ENCODE results near the gene NDUFV2.
A peak's percentile ranks its signal among the peaks of the same experiment; 100 is the strongest.

The NDUFV2 gene

DNA sequence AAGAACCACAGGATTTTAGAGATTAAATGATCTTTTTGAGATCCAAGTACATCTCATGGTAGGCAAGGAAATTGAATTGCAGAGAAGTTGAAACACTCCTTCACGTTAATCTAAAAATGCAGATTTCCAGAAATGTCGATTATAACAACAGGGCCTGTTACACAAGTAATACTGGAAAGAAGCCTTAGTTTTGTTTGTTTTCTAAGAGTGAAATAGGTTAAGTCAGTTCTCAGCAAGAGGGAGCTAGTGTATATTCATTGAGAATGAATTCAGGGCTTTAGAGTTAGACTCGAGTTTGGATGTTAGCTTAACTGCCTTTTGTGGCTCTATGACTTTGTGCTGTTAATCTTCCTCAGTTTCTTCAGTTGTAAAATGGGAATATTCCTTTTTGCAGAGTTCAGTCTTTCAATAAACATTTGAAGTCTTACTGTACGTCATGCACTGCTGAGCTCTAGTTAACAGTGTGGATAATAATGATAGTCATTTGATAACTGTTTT lies 926 bp downstream of the NDUFV2 start:
- Histone ChIP-seq H3K27ac (peak overlapping the region; percentile 76), H3K4me3 (peak overlapping the region; percentile 96), H3K9ac (ENCODE audit: insufficient read length) (peak overlapping the region; percentile 94), H3K9me3 (ENCODE audit: low read depth, low read length) (no peaks in the 10 kb centered on the region), H3K36me3 (ENCODE audit: insufficient read depth, low read length) (peaks cover 16% of the 10 kb centered on the region; the same call in 1 of the 2 replicates)
- no peak for TF ChIP-seq FOXP2 (optimal IDR thresholded peaks at IDR 0.05; ENCODE audit: control extremely low read depth, extremely low read length, insufficient read depth)
- no peak for TF ChIP-seq EZH2 (IDR thresholded peaks at IDR 0.05)
- TF ChIP-seq POLR2AphosphoS5 (IDR thresholded peaks at IDR 0.05; ENCODE audit: borderline replicate concordance, low read depth, low read length): no peak; the same call in 1 of the 2 replicates
- no peak for DNase-seq (ENCODE audit: low read depth, low spot score)

- peak overlapping the region; percentile 94 for H3K9ac ChIP-seq (ENCODE audit: insufficient read length)
- no peak overlapping the region for H3K27ac ChIP-seq
- no peak for DNase-seq (ENCODE audit: low read depth, low spot score)
- no peaks in the 10 kb centered on the region for H3K9me3 ChIP-seq (ENCODE audit: low read depth, low read length)
- peak overlapping the region; percentile 96 for H3K4me3 ChIP-seq
- no peak for TF ChIP-seq FOXP2 (optimal IDR thresholded peaks at IDR 0.05; ENCODE audit: control extremely low read depth, extremely low read length, insufficient read depth)
- no peak for TF ChIP-seq POLR2AphosphoS5 (IDR thresholded peaks at IDR 0.05; ENCODE audit: borderline replicate concordance, low read depth, low read length)
- no peak for TF ChIP-seq EZH2 (IDR thresholded peaks at IDR 0.05)
- H3K36me3 ChIP-seq (ENCODE audit: insufficient read depth, low read length): peaks cover 16% of the 10 kb centered on the region; the same call in 1 of the 2 replicates
These were observed 1.9 kb downstream of the NDUFV2 start for GRCh38 chr18:9104244-9104901.

DNA sequence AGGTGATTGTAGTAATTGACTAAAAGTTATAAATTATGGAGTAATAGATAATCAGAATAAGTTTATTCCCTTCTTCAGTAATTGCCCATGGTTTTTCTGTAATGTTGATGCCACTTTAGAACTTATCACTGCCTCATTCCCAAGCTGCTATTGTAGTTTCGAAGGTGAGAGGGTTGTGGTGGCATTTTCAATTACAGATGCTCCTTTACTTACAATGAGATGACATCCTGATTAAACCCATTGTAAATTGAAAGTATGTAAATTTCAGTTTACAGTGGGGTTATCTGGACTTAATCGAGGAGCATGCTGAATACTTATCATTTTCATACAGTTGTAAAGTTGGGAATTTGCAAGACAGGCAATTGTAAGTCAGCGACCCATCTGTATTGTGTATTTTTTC lies 2.9 kb downstream of the NDUFV2 start:
- Histone ChIP-seq H3K9ac (ENCODE audit: insufficient read length) (peak overlapping the region; percentile 94), H3K9me3 (ENCODE audit: low read depth, low read length) (no peaks in the 10 kb centered on the region), H3K27ac (no peak overlapping the region), H3K4me3 (peak overlapping the region; percentile 96), H3K36me3 (ENCODE audit: insufficient read depth, low read length) (peaks cover 22% of the 10 kb centered on the region)
- no peak for DNase-seq (ENCODE audit: low read depth, low spot score)
- TF ChIP-seq EZH2 (IDR thresholded peaks at IDR 0.05) (no peak), FOXP2 (optimal IDR thresholded peaks at IDR 0.05; ENCODE audit: control extremely low read depth, extremely low read length, insufficient read depth) (no peak), POLR2AphosphoS5 (IDR thresholded peaks at IDR 0.05; ENCODE audit: borderline replicate concordance, low read depth, low read length) (no peak)

GRCh38 chr18:9106094-9106493 lies 3.6 kb downstream of the NDUFV2 start:
- peaks cover 27% of the 10 kb centered on the region for H3K36me3 ChIP-seq (ENCODE audit: insufficient read depth, low read length)
- DNase-seq (ENCODE audit: low read depth, low spot score): no peak
- H3K4me3 ChIP-seq: peak overlapping the region; percentile 96
- H3K27ac ChIP-seq: 0 out of 2 replicates have a peak overlapping the region, but pooled peaks have one; percentile 2
- H3K9ac ChIP-seq (ENCODE audit: insufficient read length): peak overlapping the region; percentile 94
- H3K9me3 ChIP-seq (ENCODE audit: low read depth, low read length): no peaks in the 10 kb centered on the region
- TF ChIP-seq POLR2AphosphoS5 (IDR thresholded peaks at IDR 0.05; ENCODE audit: borderline replicate concordance, low read depth, low read length) (no peak), EZH2 (IDR thresholded peaks at IDR 0.05) (no peak)

DNA sequence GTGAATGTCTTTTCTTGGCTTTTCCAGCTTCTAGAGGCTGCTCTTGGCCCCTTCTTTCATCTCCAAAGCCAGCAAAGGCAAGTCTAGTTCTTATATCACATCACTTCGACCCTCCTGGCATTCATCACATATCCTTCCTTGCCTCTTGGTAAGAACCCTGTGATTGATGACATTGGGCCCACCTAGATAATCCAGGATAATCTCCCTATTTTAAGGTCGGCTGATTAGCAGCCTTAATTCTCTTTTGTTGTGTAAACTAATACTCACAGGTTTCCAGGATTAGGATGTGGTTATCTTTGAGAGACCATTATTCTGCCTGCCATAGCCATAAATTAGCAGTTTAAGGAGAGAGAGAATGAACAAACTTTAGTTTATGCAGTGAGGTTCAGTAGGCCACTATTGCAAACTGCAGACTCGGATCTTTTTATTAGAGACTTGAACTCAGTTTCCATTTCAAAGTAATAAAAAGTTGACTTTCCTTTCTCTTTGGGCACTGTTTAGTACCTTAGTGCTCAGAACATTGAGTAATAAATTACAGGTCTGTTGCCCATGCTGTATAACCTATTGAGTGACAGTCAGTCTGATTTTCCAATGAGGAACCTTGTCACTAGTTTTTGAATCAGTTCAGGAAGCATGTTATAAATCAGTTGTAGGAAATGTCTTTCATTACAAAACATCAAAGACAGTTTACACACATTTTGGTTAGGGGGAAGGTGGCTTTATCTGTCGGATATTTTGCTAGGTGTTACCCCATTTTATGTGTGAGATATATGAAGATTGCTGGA lies 4.5 kb downstream of the NDUFV2 start:
- no peak for DNase-seq (ENCODE audit: low read depth, low spot score)
- Histone ChIP-seq H3K36me3 (ENCODE audit: insufficient read depth, low read length) (peaks cover 34% of the 10 kb centered on the region), H3K9ac (ENCODE audit: insufficient read length) (no peak overlapping the region), H3K4me3 (peak overlapping the region; percentile 16; the same call in 1 of the 2 replicates), H3K27ac (no peak overlapping the region), H3K9me3 (ENCODE audit: low read depth, low read length) (no peaks in the 10 kb centered on the region)
- TF ChIP-seq POLR2AphosphoS5 (IDR thresholded peaks at IDR 0.05; ENCODE audit: borderline replicate concordance, low read depth, low read length): no peak
- no peak for TF ChIP-seq FOXP2 (optimal IDR thresholded peaks at IDR 0.05; ENCODE audit: control extremely low read depth, extremely low read length, insufficient read depth)
- no peak for TF ChIP-seq EZH2 (IDR thresholded peaks at IDR 0.05)

DNA sequence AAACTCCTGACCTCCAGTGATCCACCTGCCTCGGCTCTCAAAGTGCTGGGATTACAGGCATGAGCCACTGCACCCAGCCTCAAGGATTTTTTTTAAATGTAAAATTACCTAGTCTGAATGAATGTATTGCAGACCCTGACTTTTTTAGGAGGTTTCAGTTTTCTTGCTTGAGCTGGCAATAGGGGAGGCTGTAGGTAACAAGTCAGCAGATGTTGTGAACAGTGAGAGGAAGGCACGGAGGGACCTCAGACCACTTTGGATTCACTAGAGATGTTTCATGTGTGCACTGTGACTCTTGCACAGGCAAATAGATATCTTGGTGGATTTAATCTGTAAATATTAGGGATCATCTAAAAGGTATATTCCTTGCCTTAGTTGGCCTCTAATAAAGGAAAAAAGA lies 6.4 kb downstream of the NDUFV2 start:
- no peak for DNase-seq (ENCODE audit: low read depth, low spot score)
- Histone ChIP-seq H3K4me3 (no peak overlapping the region), H3K9ac (ENCODE audit: insufficient read length) (no peak overlapping the region), H3K36me3 (ENCODE audit: insufficient read depth, low read length) (peaks cover 34% of the 10 kb centered on the region), H3K9me3 (ENCODE audit: low read depth, low read length) (no peaks in the 10 kb centered on the region), H3K27ac (no peak overlapping the region)
- no peak for TF ChIP-seq FOXP2 (optimal IDR thresholded peaks at IDR 0.05; ENCODE audit: control extremely low read depth, extremely low read length, insufficient read depth)
- no peak for TF ChIP-seq POLR2AphosphoS5 (IDR thresholded peaks at IDR 0.05; ENCODE audit: borderline replicate concordance, low read depth, low read length)
- no peak for TF ChIP-seq EZH2 (IDR thresholded peaks at IDR 0.05)

- Histone ChIP-seq H3K9ac (ENCODE audit: insufficient read length) (no peak overlapping the region), H3K4me3 (no peak overlapping the region), H3K36me3 (ENCODE audit: insufficient read depth, low read length) (peaks cover 32% of the 10 kb centered on the region)
These were observed 7.0 kb downstream of the NDUFV2 start for GRCh38 chr18:9109523-9109922.

DNA sequence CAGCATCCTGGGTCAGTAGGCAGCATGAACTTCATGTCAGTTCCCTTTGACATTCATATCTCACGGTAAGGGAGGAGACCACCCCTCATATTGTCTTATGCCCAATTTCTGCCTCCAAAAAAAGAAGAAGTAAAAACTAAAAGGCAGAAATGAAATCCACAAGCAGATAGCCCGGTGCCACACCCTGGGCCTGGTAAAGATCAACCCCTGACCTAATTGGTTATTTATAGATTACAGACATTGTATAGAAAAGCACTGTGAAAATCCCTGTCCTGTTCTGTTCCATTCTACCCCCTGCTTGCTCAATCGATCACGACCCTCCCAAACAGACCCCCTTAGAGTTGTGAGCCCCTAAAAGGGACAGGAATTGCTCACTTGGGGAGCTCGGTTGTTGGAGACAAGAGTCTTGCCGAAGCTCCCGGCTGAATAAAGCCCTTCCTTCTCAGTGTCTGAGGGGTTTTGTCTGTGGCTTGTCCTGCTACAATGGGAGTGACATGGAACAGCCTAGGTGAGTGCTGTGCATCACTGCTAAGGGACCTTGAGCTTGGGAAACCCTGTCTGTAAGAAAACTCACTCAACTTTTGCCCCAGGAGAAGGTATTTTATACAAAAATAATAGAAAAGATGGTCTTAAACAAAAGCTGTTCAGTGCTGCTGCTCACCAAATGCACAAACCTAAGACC lies 11.1 kb downstream of the NDUFV2 start:
- no peaks in the 10 kb centered on the region for H3K9me3 ChIP-seq (ENCODE audit: low read depth, low read length)
- no peak overlapping the region for H3K4me3 ChIP-seq
- TF ChIP-seq POLR2AphosphoS5 (IDR thresholded peaks at IDR 0.05; ENCODE audit: borderline replicate concordance, low read depth, low read length) (no peak), FOXP2 (optimal IDR thresholded peaks at IDR 0.05; ENCODE audit: control extremely low read depth, extremely low read length, insufficient read depth) (no peak), EZH2 (IDR thresholded peaks at IDR 0.05) (no peak)
- no peak for DNase-seq (ENCODE audit: low read depth, low spot score)
- no peak overlapping the region for H3K9ac ChIP-seq (ENCODE audit: insufficient read length)
- H3K36me3 ChIP-seq (ENCODE audit: insufficient read depth, low read length): peaks cover 27% of the 10 kb centered on the region
- H3K27ac ChIP-seq: no peak overlapping the region

More at GRCh38 chr18:9109523-9109922, 7.0 kb downstream of the NDUFV2 start:
- DNase-seq (ENCODE audit: low read depth, low spot score): no peak
- TF ChIP-seq EZH2 (IDR thresholded peaks at IDR 0.05) (no peak), POLR2AphosphoS5 (IDR thresholded peaks at IDR 0.05; ENCODE audit: borderline replicate concordance, low read depth, low read length) (no peak), FOXP2 (optimal IDR thresholded peaks at IDR 0.05; ENCODE audit: control extremely low read depth, extremely low read length, insufficient read depth) (no peak)
- Histone ChIP-seq H3K27ac (0 out of 2 replicates have a peak overlapping the region, but pooled peaks have one; percentile 13), H3K9me3 (ENCODE audit: low read depth, low read length) (no peaks in the 10 kb centered on the region)

Data from SK-N-MC (cell line).